Epithelial cell of proximal tubule (primary cell): Measurements from ENCODE around the gene STAMBP. TPM values are rescaled to one million over a fixed set of nuclear protein-coding genes. Genes with fewer than 3 reads are reported as not detected.

Experiments
- DNase-seq: peaks from one replicate; pipeline ENCODE4 v3.0.0-alpha.2; 2011; ENCODE audit warnings: low read depth
- H3K4me3 ChIP-seq: 2 replicates; pipeline ENCODE4 v1.5.1; 2011; ENCODE audit warnings: low read depth, mild to moderate bottlenecking, low read length
- total RNA-seq: library from RNA; depleted of rRNA; stranded (reverse); fragments of >200 nt; gene quantifications from 2 replicates; pipeline ENCODE4 v1.2.3, GENCODE V29; 2015
- TF ChIP-seq, protein P1 (sequence below): conservative IDR thresholded peaks from 2 replicates; pipeline ENCODE4 v1.5.1; 2012; ENCODE audit warnings: low read depth, mild to moderate bottlenecking, low read length

Gene STAMBP
- total RNA-seq, 1 donor from 2014 or later, result 37.5 TPM

GRCh38 chr2:73844087-73844486 is 15.3 kb downstream of the STAMBP start:
- H3K4me3 ChIP-seq, result no peak overlapping the region
- no peak for DNase-seq
- TF ChIP-seq, protein P1, sequence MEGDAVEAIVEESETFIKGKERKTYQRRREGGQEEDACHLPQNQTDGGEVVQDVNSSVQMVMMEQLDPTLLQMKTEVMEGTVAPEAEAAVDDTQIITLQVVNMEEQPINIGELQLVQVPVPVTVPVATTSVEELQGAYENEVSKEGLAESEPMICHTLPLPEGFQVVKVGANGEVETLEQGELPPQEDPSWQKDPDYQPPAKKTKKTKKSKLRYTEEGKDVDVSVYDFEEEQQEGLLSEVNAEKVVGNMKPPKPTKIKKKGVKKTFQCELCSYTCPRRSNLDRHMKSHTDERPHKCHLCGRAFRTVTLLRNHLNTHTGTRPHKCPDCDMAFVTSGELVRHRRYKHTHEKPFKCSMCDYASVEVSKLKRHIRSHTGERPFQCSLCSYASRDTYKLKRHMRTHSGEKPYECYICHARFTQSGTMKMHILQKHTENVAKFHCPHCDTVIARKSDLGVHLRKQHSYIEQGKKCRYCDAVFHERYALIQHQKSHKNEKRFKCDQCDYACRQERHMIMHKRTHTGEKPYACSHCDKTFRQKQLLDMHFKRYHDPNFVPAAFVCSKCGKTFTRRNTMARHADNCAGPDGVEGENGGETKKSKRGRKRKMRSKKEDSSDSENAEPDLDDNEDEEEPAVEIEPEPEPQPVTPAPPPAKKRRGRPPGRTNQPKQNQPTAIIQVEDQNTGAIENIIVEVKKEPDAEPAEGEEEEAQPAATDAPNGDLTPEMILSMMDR, result no peak

DNA sequence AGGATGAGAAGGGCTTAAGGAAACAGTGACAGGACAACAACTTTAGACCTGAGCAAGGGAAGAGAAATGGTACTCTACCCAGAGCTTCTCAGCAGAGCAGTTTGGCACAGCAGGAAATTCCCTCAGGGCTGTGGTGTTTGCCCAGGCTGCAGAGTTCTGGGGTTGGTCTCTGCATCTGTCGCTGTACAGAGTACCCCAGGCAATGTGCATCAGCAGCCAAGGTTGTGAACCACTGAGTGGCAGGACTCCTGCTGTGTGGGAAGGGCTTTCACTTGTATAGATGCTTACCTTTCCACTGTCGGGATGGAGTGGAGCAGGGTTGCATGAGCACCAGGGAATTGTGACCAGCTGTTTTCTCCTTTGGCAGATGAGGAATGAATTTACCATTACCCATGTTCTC is 21.2 kb downstream of the STAMBP start:
- no peak overlapping the region for H3K4me3 ChIP-seq
- DNase-seq, result no peak
- TF ChIP-seq, protein P1, result no peak

GRCh38 chr2:73851274-73851673 is 22.5 kb downstream of the STAMBP start:
- TF ChIP-seq, protein P1, result peak; percentile 48
- DNase-seq, result no peak
- H3K4me3 ChIP-seq, result no peak overlapping the region

- H3K4me3 ChIP-seq, result no peak overlapping the region
- DNase-seq, result no peak
- TF ChIP-seq, protein P1, result no peak
Measured at GRCh38 chr2:73852020-73852419, 23.3 kb downstream of the STAMBP start.

DNA sequence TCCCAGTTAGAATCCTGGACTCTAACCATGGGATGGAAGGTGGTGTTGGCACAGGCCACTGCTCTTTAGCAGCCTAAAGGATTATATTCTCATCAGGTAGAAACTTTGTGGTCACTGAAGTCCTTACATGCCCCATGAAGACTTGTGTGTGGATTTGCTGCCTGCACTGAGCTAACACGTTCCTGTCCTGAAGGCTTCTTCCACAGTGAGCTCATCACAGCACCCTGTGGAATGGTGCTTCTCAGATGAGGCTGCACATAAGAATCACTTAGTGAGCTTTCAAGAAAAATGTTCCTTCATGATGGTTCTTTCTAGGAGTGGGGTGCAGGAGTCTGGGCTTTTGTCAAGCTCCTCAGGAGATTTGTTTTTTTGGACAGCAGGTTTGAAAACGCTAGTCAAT is 26.8 kb downstream of the STAMBP start:
- TF ChIP-seq, protein P1, result no peak
- no peak for DNase-seq
- H3K4me3 ChIP-seq, result no peak overlapping the region

DNA sequence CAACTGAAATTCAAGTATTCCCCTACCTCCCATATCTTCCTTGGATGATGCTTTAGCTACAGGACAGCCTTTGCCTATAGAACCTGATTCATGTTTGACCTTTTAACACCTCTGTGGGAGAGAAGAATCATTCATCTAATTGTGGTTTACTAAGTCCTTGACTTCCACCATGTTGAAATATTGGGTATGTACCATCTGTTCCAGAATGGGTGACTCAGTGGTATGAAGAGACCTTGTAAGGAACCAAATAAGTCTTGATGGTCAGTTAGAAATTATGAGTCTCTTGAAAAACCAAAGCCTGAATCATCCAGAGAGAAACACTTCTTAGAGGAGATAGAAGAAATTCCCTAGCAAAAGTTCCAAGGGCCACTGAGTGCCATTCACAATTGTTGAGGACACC is 27.5 kb downstream of the STAMBP start:
- TF ChIP-seq, protein P1, result no peak
- no peak for DNase-seq
- no peak overlapping the region for H3K4me3 ChIP-seq

- H3K4me3 ChIP-seq, result no peak overlapping the region
- TF ChIP-seq, protein P1, result no peak
- peak; percentile 41 for DNase-seq
Measured at GRCh38 chr2:73859721-73860586, 31.2 kb downstream of the STAMBP start.
